Measurements from ENCODE around the gene CARMIL1.
"Not testable (repeated sequence)": the region's sequence is repeated elsewhere in the genome, so short reads cannot be mapped to it uniquely, and the experiment has no call there.

Gene CARMIL1

DNA sequence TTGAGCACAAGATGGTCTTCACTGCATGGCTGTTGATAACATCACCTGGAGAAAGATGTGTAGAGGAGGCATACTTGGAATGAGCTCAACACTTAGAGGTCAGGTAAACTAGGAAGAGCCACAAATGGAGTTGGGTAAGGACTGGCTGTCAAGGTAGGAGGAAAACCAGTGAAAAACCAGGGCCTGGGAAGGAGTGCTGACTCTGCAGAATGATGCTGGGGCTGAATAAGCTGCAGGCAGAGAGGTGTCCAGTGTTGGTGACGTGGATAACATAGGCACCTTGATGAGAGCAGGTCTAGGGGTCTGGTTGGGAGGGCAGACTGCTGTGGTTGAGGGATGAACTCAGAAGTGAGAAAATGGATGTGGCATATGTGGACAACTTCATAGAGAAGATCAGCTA is 160.2 kb downstream of the CARMIL1 start:
- DNase-seq (ENCODE audit: low read depth in 2 of 2), result no peak

DNA sequence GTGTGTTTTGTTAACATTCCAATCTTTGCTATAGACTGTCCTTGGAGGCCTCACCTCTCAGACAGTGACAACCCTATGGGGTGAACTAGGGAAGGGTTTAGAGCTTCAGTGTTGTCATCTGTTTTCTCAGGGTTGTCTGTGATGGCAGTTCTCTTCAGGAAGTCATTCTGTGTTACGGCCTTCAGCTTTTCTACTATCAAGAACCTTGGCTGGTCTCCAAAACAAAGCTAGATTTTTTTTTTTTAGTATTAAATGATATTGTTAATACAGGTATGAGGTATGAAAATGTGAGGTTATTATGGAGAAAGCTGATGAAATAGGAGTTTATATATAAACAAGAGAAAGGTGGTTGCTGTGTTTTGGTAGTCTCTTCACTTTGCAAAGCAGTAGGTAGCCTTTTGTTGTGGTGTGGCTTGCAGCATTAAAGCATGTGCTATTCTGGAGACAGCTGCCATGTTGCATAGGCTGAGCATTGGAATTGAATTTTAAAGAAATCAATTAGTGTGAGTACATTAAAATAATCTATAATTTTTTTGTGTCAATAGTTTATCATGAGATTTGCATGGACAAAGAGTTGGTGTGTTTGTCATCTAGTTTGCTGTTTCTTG is 162.6 kb downstream of the CARMIL1 start:
- no peak for DNase-seq (ENCODE audit: low read depth in 2 of 2)

GRCh38 chr6:25442898-25443297 is 163.7 kb downstream of the CARMIL1 start:
- DNase-seq (ENCODE audit: low read depth in 2 of 2), result no peak

GRCh38 chr6:25444521-25444920 is 165.3 kb downstream of the CARMIL1 start:
- not testable (repeated sequence) for DNase-seq (ENCODE audit: low read depth in 2 of 2)

- DNase-seq (ENCODE audit: low read depth in 2 of 2), result no peak
Observed at GRCh38 chr6:25446830-25447569, 167.8 kb downstream of the CARMIL1 start.

DNA sequence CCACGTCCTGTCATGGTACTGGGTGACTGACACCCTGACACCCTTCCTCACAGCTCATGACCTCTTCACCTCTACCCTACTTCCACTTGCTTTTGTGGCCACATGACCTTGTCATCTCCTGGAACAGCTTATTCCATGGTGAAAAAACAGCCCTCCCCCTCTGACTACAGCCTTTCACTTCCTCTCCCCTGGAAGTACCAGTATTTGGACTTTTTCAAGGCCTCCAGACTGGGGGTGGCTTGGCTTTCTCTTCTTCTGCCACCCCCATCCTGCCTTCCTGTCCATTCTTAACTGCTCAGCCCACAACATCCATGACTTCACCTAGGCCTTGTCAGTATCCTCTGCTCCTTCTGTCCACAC is 168.4 kb downstream of the CARMIL1 start:
- DNase-seq (ENCODE audit: low read depth in 2 of 2), result no peak

- DNase-seq (ENCODE audit: low read depth in 2 of 2), result no peak
Observed at GRCh38 chr6:25448965-25449538, 169.9 kb downstream of the CARMIL1 start.

DNA sequence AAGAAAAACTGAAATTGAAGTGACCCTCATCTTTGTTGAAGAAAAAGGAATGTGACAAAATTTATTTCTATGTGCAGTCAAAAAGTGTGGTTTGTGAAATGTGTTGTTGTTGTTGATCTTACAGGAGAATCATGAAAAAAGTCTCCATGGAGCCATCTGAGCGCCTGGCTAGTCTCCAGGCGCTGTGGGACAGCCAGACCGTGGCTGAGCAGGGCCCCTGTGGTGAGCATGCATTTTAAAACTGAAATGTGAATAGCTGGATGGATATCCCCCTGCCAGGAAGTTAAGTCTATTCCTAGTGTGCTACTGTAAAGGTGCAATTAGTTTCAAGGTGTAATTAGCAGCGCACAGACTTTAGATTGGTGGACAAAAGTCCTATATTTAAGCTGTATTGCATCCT is 170.6 kb downstream of the CARMIL1 start:
- DNase-seq (ENCODE audit: low read depth in 2 of 2), result no peak

DNA sequence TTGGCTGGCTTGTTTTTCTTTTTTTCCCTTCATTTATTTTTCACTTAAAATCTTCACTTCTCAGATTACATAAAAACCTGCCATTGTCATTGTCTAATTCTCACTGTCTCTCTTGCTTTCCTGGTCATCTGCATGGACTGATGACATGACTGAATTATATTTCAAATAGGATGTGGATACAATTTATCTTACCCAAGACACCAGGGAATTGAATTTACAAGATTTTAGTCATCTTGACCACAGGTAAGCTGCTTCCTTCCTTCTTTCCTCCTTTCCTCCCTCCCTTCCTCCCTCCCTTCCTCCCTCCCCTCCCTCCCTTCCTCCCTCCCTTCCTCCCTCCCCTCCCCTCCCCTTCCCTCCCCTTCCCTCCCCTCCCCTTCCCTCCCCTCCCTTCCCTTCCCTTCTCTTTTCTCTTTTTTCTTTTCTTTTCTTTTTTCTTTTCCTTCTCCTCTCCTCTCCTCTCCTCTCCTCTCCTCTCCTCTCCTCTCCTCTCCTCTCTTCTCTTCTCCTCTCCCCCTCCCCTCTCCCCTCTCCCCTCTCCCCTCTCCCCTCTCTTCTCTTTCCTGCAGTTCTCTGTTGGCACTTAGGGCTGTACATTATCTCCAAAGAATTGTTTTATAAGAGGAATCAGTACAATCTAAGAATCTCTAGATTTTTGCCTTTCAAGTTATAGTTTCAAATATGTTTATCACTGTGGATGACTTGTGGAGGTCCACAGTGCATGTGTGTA is 171.5 kb downstream of the CARMIL1 start:
- DNase-seq (ENCODE audit: low read depth in 2 of 2), result no peak

DNA sequence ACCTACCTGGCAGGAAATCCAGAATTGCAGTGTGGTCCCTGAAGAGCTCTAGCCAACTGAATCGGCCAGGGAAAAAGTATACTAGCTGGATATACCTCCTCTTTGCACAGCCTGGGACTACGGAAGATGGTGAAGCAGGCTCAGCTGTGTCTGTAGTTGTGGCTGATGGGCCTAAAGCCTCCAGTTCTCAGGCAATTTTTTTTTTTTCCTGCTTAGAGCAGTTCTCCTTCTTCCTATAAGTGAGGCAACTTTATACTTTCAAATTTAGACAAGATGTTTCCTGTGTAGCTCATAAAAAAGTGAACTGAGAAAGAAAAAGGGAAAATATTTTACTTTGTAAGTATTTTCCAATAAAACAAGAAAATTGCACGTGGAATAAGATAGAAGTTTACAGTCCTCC is 172.9 kb downstream of the CARMIL1 start:
- DNase-seq (ENCODE audit: low read depth in 2 of 2), result no peak

- DNase-seq (ENCODE audit: low read depth in 2 of 2), result no peak
Observed at GRCh38 chr6:25453288-25453687, 174.1 kb downstream of the CARMIL1 start.

- no peak for DNase-seq (ENCODE audit: low read depth in 2 of 2)
Observed at GRCh38 chr6:25454136-25454535, 175.0 kb downstream of the CARMIL1 start.

GRCh38 chr6:25456249-25457040 is 177.3 kb downstream of the CARMIL1 start:
- no peak for DNase-seq (ENCODE audit: low read depth in 2 of 2)

DNA sequence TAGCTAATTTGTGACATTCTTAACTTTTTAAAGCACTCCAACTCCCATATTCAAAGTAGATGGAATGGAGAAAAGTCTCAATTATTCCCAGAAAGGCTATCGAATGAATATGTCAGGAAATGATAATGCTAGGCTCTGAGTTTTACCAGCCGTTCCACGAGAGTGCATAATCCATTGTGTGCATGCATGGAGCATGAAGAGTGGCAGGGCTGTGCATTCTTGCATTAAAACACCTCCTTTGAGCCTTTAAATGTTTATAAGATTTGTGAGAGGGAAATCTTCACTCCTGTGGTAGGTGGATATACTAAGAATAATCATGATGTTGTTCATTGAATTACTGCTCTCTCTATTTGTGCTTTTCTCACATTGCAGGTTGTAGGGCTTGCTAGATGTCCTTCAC is 178.3 kb downstream of the CARMIL1 start:
- no peak for DNase-seq (ENCODE audit: low read depth in 2 of 2)

- no peak for DNase-seq (ENCODE audit: low read depth in 2 of 2)
Observed at GRCh38 chr6:25458485-25458884, 179.3 kb downstream of the CARMIL1 start.

GRCh38 chr6:25462235-25462897 is 183.2 kb downstream of the CARMIL1 start:
- DNase-seq (ENCODE audit: low read depth in 2 of 2), result no peak

DNA sequence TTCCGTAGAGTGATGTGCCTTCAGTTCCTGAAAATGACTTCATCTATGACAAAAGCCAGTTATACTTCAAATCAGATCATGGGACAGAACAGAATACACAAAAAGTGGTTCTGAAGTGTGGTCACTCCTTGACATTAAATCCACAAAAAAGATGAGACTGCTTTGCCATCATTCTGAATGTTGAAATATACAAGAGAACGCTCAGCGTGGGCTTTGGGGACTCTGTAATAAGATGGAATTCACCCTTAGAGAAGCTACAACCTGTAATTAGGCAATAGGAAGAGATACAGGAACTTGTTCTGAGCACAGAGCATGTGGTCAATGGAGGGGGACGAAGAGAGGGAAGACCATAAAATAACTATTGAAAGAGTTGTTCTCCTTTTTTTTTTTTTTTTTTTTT is 184.3 kb downstream of the CARMIL1 start:
- no peak for DNase-seq (ENCODE audit: low read depth in 2 of 2)

- no peak for DNase-seq (ENCODE audit: low read depth in 2 of 2)
Observed at GRCh38 chr6:25464225-25464624, 185.1 kb downstream of the CARMIL1 start.

DNA sequence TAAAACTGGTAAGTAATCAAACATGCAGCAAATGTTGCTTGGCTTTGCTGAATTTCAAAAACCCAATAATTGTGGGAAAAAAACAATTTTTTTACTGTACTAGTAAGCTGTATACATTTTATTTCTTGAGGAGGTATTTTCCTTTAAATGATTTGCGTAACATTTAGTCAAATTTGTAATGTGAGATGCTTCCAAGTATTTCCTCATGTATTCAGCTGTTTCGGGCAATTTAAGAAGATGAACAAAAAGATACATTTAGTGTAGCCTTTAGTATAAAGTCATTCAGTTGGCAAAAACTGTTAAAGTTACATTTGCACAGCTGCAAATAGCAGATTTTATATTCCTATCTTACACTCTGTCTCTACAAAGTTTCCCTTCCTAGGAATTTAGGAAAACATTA is 186.8 kb downstream of the CARMIL1 start:
- DNase-seq (ENCODE audit: low read depth in 2 of 2), result no peak

DNA sequence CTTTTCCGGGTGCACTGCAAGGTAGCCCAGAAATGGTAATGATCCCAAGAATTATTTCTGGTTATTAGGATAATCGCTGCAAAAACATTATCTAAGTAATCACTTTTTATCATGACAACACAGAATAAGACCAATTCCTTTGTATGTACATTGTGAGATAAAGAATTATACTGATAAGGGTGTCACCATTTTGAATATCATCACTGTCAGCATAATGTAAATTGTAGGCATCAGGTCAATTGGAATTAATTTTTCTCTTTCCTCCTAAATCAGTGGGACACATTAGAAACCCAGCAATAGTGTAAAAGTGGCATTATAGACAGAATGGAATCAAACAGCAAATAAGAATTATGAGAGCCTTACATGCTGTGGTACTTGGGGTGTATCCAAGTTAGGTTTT is 189.7 kb downstream of the CARMIL1 start:
- no peak for DNase-seq (ENCODE audit: low read depth in 2 of 2)

- no peak for DNase-seq (ENCODE audit: low read depth in 2 of 2)
Observed at GRCh38 chr6:25469797-25470388, 190.7 kb downstream of the CARMIL1 start.
